ENCODE data around the gene VEGFB. TPM values are rescaled to one million over a fixed set of nuclear protein-coding genes. Genes with fewer than 3 reads are reported as not detected.
A peak's percentile ranks its signal among the peaks of the same experiment; 100 is the strongest.

The VEGFB gene
- total RNA-seq, 1 experiment from 2014 or later: 101 TPM

DNA sequence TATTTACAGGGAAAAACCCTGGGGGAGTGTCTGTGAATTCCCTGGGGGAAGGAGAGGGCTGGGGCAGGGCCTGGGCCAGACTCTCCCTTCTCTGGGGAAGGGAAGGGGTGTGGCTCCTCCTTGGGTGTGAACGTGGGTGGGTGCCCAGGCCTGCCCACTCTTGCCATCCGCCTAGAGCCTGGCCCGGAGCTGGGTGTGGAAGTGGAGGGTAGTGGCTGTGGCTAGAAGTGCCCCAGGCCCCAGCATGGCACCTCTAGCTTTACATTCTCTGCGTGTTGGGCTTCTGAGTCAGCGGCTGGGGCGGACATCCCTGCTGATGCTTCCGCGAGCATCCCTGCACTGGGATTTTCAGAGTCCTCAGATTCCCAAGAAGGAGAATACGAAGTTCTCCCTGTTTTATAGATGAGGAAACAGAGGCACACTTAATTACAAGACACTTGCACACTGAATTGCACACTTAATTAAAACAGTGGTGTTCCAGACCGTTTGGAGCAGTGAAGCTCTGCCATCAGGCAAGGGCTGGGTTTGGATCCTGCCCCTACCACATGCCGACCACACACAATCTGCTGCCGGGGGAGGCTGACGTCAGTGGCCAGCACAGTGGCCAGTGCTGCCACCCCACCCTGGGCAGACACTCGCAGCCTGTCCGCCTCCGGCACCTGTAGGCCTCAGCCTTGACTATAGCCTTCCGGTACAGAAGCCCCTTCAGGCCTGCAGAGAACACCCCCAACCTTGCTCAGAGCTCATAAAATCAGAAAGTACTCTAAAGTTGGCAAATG, 42.5 kb downstream of the VEGFB start:
- H3K36me3 ChIP-seq (ENCODE audit: control insufficient read depth, insufficient read depth, low read length): no peaks in the 10 kb centered on the region
- peak; percentile 16; the same call in 1 of the 2 replicates for ATAC-seq
- no peaks in the 10 kb centered on the region for H3K27me3 ChIP-seq (ENCODE audit: control insufficient read depth, insufficient read depth, low read length)
- BruUV-seq (replicated peaks): no TSS peak
- H3K4me3 ChIP-seq (ENCODE audit: low read depth in 2 of 2, low read length in 2 of 2): no peak overlapping the region
- in situ Hi-C loops (cut with HindIII; ENCODE audit: low pct_unique_long_range_greater_than_20kb, low sequenced_read_pairs): no loop called here
- POLR2A ChIA-PET: interaction anchor here (0.5 to 0.6 kb wide), 2 partner anchors 13 to 21 kb away, joined by 3 to 8 read pairs; no protein-coding TSS in a partner anchor
- intact Hi-C loops (cut with micrococcal nuclease; ENCODE audit: unreplicated experiment): no loop called here
- no peaks in the 10 kb centered on the region for H3K4me1 ChIP-seq (ENCODE audit: control insufficient read depth, insufficient read depth, low read length)
- TF ChIP-seq POLR2AphosphoS5 (IDR thresholded peaks at IDR 0.05; ENCODE audit: low read depth, low read length) (no peak), SIN3A (IDR thresholded peaks at IDR 0.05; ENCODE audit: borderline replicate concordance, insufficient read depth, low read depth, low read length) (no peak), TCF7L2 (IDR thresholded peaks at IDR 0.05; ENCODE audit: low read depth, low read length) (no peak)
- TF ChIP-seq, protein P1, sequence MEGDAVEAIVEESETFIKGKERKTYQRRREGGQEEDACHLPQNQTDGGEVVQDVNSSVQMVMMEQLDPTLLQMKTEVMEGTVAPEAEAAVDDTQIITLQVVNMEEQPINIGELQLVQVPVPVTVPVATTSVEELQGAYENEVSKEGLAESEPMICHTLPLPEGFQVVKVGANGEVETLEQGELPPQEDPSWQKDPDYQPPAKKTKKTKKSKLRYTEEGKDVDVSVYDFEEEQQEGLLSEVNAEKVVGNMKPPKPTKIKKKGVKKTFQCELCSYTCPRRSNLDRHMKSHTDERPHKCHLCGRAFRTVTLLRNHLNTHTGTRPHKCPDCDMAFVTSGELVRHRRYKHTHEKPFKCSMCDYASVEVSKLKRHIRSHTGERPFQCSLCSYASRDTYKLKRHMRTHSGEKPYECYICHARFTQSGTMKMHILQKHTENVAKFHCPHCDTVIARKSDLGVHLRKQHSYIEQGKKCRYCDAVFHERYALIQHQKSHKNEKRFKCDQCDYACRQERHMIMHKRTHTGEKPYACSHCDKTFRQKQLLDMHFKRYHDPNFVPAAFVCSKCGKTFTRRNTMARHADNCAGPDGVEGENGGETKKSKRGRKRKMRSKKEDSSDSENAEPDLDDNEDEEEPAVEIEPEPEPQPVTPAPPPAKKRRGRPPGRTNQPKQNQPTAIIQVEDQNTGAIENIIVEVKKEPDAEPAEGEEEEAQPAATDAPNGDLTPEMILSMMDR (IDR thresholded peaks at IDR 0.05): no peak
- TF ChIP-seq, protein P2, sequence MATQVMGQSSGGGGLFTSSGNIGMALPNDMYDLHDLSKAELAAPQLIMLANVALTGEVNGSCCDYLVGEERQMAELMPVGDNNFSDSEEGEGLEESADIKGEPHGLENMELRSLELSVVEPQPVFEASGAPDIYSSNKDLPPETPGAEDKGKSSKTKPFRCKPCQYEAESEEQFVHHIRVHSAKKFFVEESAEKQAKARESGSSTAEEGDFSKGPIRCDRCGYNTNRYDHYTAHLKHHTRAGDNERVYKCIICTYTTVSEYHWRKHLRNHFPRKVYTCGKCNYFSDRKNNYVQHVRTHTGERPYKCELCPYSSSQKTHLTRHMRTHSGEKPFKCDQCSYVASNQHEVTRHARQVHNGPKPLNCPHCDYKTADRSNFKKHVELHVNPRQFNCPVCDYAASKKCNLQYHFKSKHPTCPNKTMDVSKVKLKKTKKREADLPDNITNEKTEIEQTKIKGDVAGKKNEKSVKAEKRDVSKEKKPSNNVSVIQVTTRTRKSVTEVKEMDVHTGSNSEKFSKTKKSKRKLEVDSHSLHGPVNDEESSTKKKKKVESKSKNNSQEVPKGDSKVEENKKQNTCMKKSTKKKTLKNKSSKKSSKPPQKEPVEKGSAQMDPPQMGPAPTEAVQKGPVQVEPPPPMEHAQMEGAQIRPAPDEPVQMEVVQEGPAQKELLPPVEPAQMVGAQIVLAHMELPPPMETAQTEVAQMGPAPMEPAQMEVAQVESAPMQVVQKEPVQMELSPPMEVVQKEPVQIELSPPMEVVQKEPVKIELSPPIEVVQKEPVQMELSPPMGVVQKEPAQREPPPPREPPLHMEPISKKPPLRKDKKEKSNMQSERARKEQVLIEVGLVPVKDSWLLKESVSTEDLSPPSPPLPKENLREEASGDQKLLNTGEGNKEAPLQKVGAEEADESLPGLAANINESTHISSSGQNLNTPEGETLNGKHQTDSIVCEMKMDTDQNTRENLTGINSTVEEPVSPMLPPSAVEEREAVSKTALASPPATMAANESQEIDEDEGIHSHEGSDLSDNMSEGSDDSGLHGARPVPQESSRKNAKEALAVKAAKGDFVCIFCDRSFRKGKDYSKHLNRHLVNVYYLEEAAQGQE (IDR thresholded peaks at IDR 0.05; ENCODE audit: insufficient read depth in 1 of 2, low read depth in 2 of 2, low read length in 1 of 2): no peak
- CTCF ChIA-PET: no interaction called here
- H3K9me3 ChIP-seq (ENCODE audit: control insufficient read depth, insufficient read depth, low read depth, low read length): no peaks in the 10 kb centered on the region
- H3K27ac ChIP-seq (ENCODE audit: low read length): no peak overlapping the region
- DNase-seq (ENCODE audit: low read depth, low spot score): no peak

DNA sequence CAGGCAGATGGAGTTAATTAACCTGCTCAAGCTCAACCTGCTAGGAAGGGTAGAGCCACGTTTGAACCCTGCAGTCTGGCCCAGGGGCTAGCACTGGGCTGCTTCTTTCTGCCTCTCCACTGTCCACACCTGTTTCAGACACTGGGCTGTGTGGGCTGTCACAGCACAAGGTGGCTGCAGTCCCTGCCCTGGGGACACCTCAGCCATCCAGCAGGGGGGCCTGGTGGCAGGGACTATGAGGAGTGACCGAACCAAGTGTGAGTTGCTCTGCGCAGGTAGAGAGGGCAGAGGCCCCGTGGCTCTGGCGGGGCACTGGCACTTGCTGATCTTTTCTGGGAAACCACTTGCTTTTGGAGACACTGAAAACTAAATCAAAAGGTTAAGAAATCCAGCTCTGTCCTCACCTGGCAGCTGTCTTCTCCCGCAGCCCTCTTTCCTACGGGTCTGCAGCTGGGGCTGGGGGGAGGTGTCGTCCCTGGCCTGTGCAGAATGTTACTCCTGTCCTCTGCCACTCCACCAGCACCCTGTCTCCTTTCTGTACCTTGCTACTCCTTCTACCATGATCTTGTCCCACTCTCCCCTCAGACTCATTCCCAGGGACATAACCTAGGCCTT, 44.3 kb downstream of the VEGFB start:
- DNase-seq (ENCODE audit: low read depth, low spot score): no peak
- ChIA-PET CTCF (no interaction called here), POLR2A (interaction anchor here (0.6 kb wide), 1 partner anchor 74 kb away, joined by 4 read pairs; no protein-coding TSS in a partner anchor)
- no TSS peak for BruUV-seq (replicated peaks)
- intact Hi-C loops (cut with micrococcal nuclease; ENCODE audit: unreplicated experiment): no loop called here
- H3K9me3 ChIP-seq (ENCODE audit: control insufficient read depth, insufficient read depth, low read depth, low read length): no peaks in the 10 kb centered on the region
- in situ Hi-C loops (cut with HindIII; ENCODE audit: low pct_unique_long_range_greater_than_20kb, low sequenced_read_pairs): no loop called here
- H3K36me3 ChIP-seq (ENCODE audit: control insufficient read depth, insufficient read depth, low read length): no peaks in the 10 kb centered on the region
- TF ChIP-seq, protein P2 (IDR thresholded peaks at IDR 0.05; ENCODE audit: insufficient read depth in 1 of 2, low read depth in 2 of 2, low read length in 1 of 2): no peak
- no peak for TF ChIP-seq SIN3A (IDR thresholded peaks at IDR 0.05; ENCODE audit: borderline replicate concordance, insufficient read depth, low read depth, low read length)
- TF ChIP-seq TCF7L2 (IDR thresholded peaks at IDR 0.05; ENCODE audit: low read depth, low read length): no peak
- TF ChIP-seq, protein P1 (IDR thresholded peaks at IDR 0.05): no peak
- no peak for TF ChIP-seq POLR2AphosphoS5 (IDR thresholded peaks at IDR 0.05; ENCODE audit: low read depth, low read length)
- H3K4me1 ChIP-seq (ENCODE audit: control insufficient read depth, insufficient read depth, low read length): peaks cover 5% of the 10 kb centered on the region
- no peak overlapping the region for H3K4me3 ChIP-seq (ENCODE audit: low read depth in 2 of 2, low read length in 2 of 2)
- H3K27me3 ChIP-seq (ENCODE audit: control insufficient read depth, insufficient read depth, low read length): no peaks in the 10 kb centered on the region
- H3K27ac ChIP-seq (ENCODE audit: low read length): no peak overlapping the region
- ATAC-seq: no peak

All from Panc1 (cell line).